B cell (primary cell): ENCODE data around the gene FLYWCH2. TPM values are rescaled to one million over a fixed set of nuclear protein-coding genes. Genes with fewer than 3 reads are reported as not detected.

Experiments used
- ATAC-seq: fragments of 200-7000 bp; cut with Tn5 transposase; one replicate; pipeline ENCODE4 v1.10.0; 2021; ENCODE audit warnings: low read depth, mild to moderate bottlenecking, moderate number of reproducible peaks, moderate library complexity
- CTCF ChIA-PET: fragments of 350-600 bp; sonication (Branson Sonifier 250); formaldehyde crosslinking; loops from one replicate; lab custom pipeline; 2021; ENCODE audit warnings: antibody characterized with exemption, inconsistent platforms; lab: Charles Lee
- POLR2A ChIA-PET: fragments of 350-600 bp; sonication (Branson Sonifier 250); formaldehyde crosslinking; loops from one replicate; lab custom pipeline; 2021; ENCODE audit warnings: antibody characterized with exemption; lab: Charles Lee
- DNase-seq: peaks from one replicate; pipeline ENCODE4 v3.0.0; 2013
- H2AFZ ChIP-seq: 2 replicates; pipeline ENCODE4 v1.6.1; 2012; ENCODE audit warnings: mild to moderate bottlenecking, low read depth, low read length; ENCODE audit not compliant: insufficient read depth, poor library complexity, severe bottlenecking
- H3K27ac ChIP-seq, 2 donors: 1 replicate in 1 of 2; 2 replicates in 1 of 2; pipeline ENCODE4 v1.5.1; 2012 to 2013; ENCODE audit warnings: low read length in 2 of 2, mild to moderate bottlenecking in 2 of 2, moderate library complexity in 1 of 2
- H3K27me3 ChIP-seq, 4 experiments: fragments of 200-600 bp in 1 of 4; sonication (generic) in 1 of 4; replicated peaks in 1 of 4; 1 replicate in 2 of 4; 2 replicates in 2 of 4; pipeline versions ENCODE4 v1.6.1 to v1.7.0; 2013 to 2016; ENCODE audit warnings: low read length in 3 of 4, mild to moderate bottlenecking in 2 of 4, mixed read lengths in 1 of 4, moderate library complexity in 1 of 4; ENCODE audit not compliant: insufficient read depth in 4 of 4, control insufficient read depth in 3 of 4; ENCODE audit errors: control extremely low read depth in 1 of 4
- H3K36me3 ChIP-seq, 2 experiments: replicated peaks in 1 of 2; 1 replicate in 1 of 2; 2 replicates in 1 of 2; pipeline versions ENCODE4 v1.6.1 to v1.7.1; 2013; ENCODE audit warnings: low read length in 1 of 2; ENCODE audit not compliant: insufficient read depth in 2 of 2, control insufficient read depth in 1 of 2; ENCODE audit errors: control extremely low read depth in 1 of 2, extremely low read depth in 1 of 2
- H3K4me1 ChIP-seq, 2 donors: fragments of 200-600 bp in 1 of 2; sonication (generic) in 1 of 2; 1 replicate in 1 of 2; 2 replicates in 1 of 2; pipeline versions ENCODE4 v1.5.1 to v1.6.1; 2013 to 2017; ENCODE audit warnings: low read length in 2 of 2; ENCODE audit not compliant: control insufficient read depth in 2 of 2, insufficient read depth in 2 of 2
- H3K4me2 ChIP-seq: replicated peaks from 2 replicates; pipeline ENCODE3; 2012; ENCODE audit warnings: mild to moderate bottlenecking, low read depth, low read length; ENCODE audit not compliant: poor library complexity, severe bottlenecking
- H3K4me3 ChIP-seq, 5 experiments: fragments of 200-600 bp in 1 of 5; sonication (generic) in 1 of 5; 1 replicate in 3 of 5; 2 replicates in 2 of 5; pipeline versions ENCODE4 v1.5.1 to v1.7.0; 2011 to 2016; ENCODE audit warnings: low read length in 4 of 5, mild to moderate bottlenecking in 4 of 5, low read depth in 2 of 5, control low read depth in 1 of 5, moderate library complexity in 1 of 5; ENCODE audit not compliant: insufficient read depth in 1 of 5; ENCODE audit errors: control extremely low read depth in 1 of 5, extremely low read depth in 1 of 5
- H3K79me2 ChIP-seq: fragments of 200-600 bp; sonication (generic); one replicate; pipeline ENCODE4 v1.6.0; 2016; ENCODE audit warnings: low read length; ENCODE audit not compliant: control insufficient read depth, insufficient read depth
- H3K9ac ChIP-seq: fragments of 200-600 bp; sonication (generic); 2 replicates; pipeline ENCODE4 v1.6.1; 2017; ENCODE audit warnings: mild to moderate bottlenecking, low read length, moderate library complexity
- H3K9me3 ChIP-seq, 3 donors: one replicate each; pipeline versions ENCODE4 v1.6.1 to v1.7.1; 2013; ENCODE audit warnings: low read length in 2 of 3; ENCODE audit not compliant: control insufficient read depth in 2 of 3, insufficient read depth in 1 of 3; ENCODE audit errors: control extremely low read depth in 1 of 3
- H4K20me1 ChIP-seq: 2 replicates; pipeline ENCODE4 v1.6.0; 2012; ENCODE audit warnings: mild to moderate bottlenecking, low read length; ENCODE audit not compliant: insufficient read depth, control insufficient read depth, poor library complexity, severe bottlenecking
- H3K27ac Mint-ChIP-seq: one replicate; pipeline ENCODE4 v1.8.0; 2021; ENCODE audit warnings: mixed read lengths
- H3K27me3 Mint-ChIP-seq: one replicate; pipeline ENCODE4 v1.8.0; 2021; ENCODE audit warnings: mixed read lengths
- H3K4me1 Mint-ChIP-seq: one replicate; pipeline ENCODE4 v1.8.0; 2021; ENCODE audit warnings: mixed read lengths
- H3K4me3 Mint-ChIP-seq: one replicate; pipeline ENCODE4 v1.8.0; 2021; ENCODE audit warnings: mixed read lengths
- H3K9me3 Mint-ChIP-seq: one replicate; pipeline ENCODE4 v1.8.0; 2022; ENCODE audit warnings: mixed read lengths; ENCODE audit not compliant: insufficient read depth
- CTCF ChIP-seq: fragments of 200-600 bp; IDR thresholded peaks from one replicate; pipeline ENCODE4 v1.8.0; 2022; ENCODE audit warnings: antibody characterized with exemption, mild to moderate bottlenecking
- EZH2 ChIP-seq: IDR thresholded peaks from 2 replicates; pipeline ENCODE4 v1.6.1; 2012; ENCODE audit warnings: borderline replicate concordance, low read depth, mild to moderate bottlenecking, moderate library complexity, low read length; ENCODE audit not compliant: insufficient read depth, poor library complexity, severe bottlenecking
- WGBS: methylation state at CpG from one replicate; pipeline ENCODE4 v1.1.5; 2013; ENCODE audit warnings: missing lambda C conversion rate; ENCODE audit not compliant: insufficient coverage; 5-methylcytosine and 5-hydroxymethylcytosine counted together
- intact Hi-C: fragments of 100-400 bp; cut with micrococcal nuclease; formaldehyde crosslinking; loops from one replicate; pipeline ENCODE4 v1.10.0; 2022
- polyA plus RNA-seq: library from polyadenylated mRNA; depleted of rRNA; stranded (reverse); fragments of >200 nt; gene quantifications from 2 replicates; pipeline ENCODE4 v1.2.3, GENCODE V29; 2012
- total RNA-seq, 2 donors: library from RNA; stranded (reverse); fragments of 120-200 nt in 1 of 2; gene quantifications; 1 replicate in 1 of 2; 2 replicates in 1 of 2; pipeline versions ENCODE4 v1.2.3 to v1.2.4, GENCODE V29; 2013 to 2022

Gene FLYWCH2
- total and polyA plus RNA-seq, 2 donors (not counting 1 experiment from before 2014, with no cell fraction given), result 22.3 to 24.1 TPM

- Mint-ChIP-seq H3K27ac (peak overlapping the region; percentile 92), H3K4me1 (peaks cover 9% of the 10 kb centered on the region), H3K4me3 (peak overlapping the region; percentile 94), H3K9me3 (no peaks in the 10 kb centered on the region), H3K27me3 (peaks cover 17% of the 10 kb centered on the region)
- ATAC-seq (peak; percentile 95), DNase-seq (peak; percentile 94)
- peak overlapping the region; percentile 78 to 85 for H3K27ac ChIP-seq
- H3K27me3 ChIP-seq, result peaks cover 0 to 3% (median 0%) of the 10 kb centered on the region in 4 experiments
- intact Hi-C loops, result loop anchor here (1.0 to 10.0 kb wide), 5 partner anchors 14 to 196 kb away; partner anchors contain the start of gene ELOB
- H3K36me3 ChIP-seq, result no peaks in the 10 kb centered on the region
- H3K79me2 ChIP-seq, result no peaks in the 10 kb centered on the region
- peak; percentile 97 for TF ChIP-seq CTCF
- no peak for TF ChIP-seq EZH2
- POLR2A ChIA-PET, result interaction anchor here (0.5 to 1.4 kb wide), 8 partner anchors 15 to 1487 kb away, joined by 3 to 10 read pairs (median 4); partner anchors contain the start of genes ELOB and FLYWCH2
- H2AFZ ChIP-seq, result peak overlapping the region; percentile 91
- under 1% methylated on average over 37 of the region's 45 CpGs for WGBS
- H4K20me1 ChIP-seq, result no peaks in the 10 kb centered on the region
- H3K9me3 ChIP-seq, result no peaks in the 10 kb centered on the region
- H3K4me2 ChIP-seq, result peak overlapping the region; percentile 92
- H3K9ac ChIP-seq, result peak overlapping the region; percentile 77
- CTCF ChIA-PET, result interaction anchor here (0.6 to 1.6 kb wide), 29 partner anchors 9 to 287 kb away, joined by 3 to 19 read pairs (median 4); partner anchors contain the start of genes FLYWCH1, FLYWCH2 and SRRM2
- peaks cover 0 to 10% of the 10 kb centered on the region in 2 donors for H3K4me1 ChIP-seq
- peak overlapping the region; percentile 47 to 83 (median 71) for H3K4me3 ChIP-seq
Measured at GRCh38 chr16:2867987-2868789, 14.8 kb upstream of the FLYWCH2 start.
